NCI-H2196 (cell line): ENCODE data around the gene STK11IP.

Source experiments
- DNase-seq: peaks from one replicate; lab custom pipeline; 2025; ENCODE audit not compliant: unreplicated experiment; lab: John Stamatoyannopoulos, UW

The STK11IP gene

DNA sequence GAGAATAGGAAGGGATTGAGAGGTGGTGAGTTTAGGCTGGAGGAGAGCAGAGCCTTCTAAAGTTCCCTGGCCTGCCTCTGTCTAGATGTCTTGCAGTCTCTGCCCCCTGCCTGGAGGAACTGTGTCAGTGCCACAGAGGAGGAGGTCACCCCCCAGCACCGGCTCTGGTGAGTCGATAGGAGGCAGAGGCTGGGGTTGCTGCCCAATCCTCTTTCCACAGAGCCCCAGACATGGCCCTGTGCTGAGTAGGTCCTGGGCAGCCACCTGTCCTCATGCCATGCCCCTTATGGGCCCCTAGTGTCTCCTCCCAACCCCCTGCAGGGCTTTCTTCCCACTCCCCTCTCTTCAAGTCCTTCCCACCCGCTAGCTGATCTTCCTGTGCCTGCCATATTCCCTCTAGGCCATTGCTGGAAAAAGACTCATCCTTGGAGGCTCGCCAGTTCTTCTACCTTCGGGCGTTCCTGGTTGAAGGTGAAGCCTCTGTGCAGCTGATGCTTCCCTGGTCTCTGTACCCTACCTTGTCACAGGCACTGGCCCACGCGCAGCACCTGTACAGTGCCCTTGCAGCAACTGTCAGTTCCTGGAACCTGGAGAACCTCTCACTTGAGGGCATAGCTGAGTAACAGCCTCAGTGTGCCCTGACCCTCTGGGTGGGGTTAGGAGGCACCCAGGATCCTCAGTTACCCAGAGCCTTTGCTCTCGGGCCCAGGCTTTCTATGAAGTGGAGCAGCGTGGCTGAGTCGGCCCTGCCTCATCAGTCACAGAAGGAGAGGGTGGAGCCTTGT lies 16.6 kb downstream of the STK11IP start:
- DNase-seq = no peak

DNA sequence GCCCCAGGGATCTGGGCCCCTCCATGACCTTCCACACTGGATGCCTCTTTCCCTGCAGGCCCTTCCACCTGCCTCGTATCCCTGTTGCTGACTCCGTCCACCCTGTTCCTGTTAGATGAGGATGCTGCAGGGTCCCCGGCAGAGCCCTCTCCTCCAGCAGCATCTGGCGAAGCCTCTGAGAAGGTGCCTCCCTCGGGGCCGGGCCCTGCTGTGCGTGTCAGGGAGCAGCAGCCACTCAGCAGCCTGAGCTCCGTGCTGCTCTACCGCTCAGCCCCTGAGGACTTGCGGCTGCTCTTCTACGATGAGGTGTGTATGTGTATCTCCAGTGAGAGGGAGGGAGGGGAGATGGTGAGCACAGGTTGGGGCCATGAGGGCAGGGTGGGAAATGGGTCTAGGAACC lies 17.4 kb downstream of the STK11IP start:
- DNase-seq = no peak

DNA sequence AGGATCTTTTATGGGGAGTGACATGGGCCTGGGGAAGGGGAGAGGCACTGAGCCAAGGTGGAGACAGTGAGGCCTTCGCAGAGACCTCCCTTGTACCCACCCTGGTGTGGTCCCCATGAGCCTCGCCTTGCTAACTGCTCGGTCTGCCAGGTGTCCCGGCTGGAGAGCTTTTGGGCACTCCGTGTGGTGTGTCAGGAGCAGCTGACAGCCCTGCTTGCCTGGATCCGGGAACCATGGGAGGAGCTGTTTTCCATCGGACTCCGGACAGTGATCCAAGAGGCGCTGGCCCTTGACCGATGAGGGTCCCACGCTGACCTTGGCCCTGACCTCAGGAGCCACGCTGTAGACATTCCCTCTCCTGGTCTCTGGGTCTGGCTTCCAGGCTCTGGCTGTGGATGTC lies 18.2 kb downstream of the STK11IP start:
- DNase-seq = no peak

DNA sequence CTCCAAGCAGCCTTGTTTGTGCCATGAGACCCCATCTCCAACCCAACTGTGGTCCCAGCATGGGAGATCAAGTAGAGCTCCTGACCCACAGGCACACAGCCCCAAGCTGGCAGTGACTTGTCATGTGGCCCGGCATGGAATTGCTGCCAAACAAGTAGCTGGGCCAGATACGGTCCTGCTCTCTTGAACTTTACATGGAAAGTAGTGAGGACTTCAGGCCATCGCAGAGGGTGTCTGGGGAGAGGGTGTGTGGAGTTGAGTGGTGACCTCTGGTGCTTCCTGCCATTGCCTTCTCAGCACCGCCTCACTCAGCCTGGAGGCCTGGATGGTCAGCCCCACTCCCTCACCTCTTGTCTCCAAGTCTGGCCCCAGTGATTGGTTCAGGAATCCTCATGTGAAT lies 18.9 kb downstream of the STK11IP start:
- DNase-seq = no peak

DNA sequence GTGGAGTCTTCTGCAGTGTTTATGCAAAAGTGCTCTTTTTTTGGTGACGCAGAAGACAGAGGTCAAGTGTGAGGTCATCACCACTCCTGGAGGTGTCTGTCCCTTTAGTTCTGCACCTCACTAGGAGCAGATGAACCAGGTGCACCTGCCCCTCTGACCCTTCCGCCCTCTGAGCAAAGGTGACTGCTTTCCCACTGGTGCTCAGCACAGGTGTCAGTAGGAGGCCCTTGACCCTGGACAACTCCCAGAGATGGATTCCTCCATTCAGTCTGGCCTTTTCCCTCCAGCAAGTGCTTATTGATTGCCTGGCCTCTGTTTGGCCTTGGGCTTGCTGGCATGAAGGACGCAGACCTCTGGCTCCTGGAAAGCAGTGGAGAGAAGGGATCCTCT lies 21.1 kb downstream of the STK11IP start:
- no peak for DNase-seq

DNA sequence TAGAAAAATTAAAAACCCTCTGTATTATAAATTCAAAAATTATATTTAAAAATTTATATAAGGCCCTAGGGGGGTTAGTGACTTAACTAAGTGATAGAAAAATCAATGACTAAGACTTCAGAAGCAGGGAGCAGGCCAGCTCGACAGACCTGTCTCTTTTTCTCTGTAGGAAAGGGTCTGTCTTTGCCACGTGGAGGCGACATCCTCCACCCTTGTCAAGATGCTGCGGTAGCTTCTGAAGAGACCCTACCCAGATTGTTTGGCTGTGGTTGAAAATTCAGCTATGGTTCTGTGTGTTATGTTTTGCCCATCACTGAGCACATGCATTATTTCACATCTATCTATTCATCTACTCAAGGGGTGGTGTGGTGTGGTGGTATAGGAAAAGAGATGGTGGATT lies 21.6 kb downstream of the STK11IP start:
- no peak for DNase-seq

DNA sequence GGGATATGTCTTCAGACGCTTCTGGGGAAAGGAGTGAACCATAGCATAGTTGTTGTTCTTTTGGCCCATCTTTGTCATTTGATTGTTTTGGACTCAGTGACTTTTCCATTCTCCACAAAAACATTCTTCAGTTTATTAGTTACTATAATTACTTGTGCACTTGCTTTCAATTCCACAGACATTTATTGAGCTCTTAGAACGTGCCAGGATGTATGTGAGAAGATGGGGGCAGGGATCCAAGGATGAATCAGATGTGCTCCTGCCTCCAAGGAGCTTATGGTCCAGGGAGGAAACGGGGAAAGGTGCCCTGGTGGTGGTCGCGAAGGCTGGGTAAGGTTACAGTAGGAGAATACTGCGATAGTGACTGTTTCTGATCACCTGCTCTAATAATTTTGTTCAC lies 22.9 kb downstream of the STK11IP start:
- no peak for DNase-seq

DNA sequence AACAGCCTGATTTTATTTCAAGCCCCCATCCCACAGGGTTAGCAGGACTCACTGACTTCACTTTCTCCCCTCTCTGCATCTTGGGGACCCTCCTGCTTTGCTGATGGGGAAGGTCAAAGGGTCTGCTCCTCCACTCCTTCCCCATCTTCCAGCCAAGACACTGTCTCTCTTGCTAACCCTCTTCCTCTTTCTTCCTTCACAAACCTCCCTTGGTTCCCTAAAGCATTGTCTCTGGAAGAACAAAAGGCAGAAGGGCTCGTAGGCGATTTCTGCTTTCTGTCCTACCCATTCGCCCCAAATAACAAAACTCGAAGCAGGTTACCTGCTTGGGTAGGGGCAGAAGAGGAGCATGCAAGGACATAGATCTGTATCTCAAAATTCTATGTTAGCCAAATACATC lies 24.3 kb downstream of the STK11IP start:
- no peak for DNase-seq

DNA sequence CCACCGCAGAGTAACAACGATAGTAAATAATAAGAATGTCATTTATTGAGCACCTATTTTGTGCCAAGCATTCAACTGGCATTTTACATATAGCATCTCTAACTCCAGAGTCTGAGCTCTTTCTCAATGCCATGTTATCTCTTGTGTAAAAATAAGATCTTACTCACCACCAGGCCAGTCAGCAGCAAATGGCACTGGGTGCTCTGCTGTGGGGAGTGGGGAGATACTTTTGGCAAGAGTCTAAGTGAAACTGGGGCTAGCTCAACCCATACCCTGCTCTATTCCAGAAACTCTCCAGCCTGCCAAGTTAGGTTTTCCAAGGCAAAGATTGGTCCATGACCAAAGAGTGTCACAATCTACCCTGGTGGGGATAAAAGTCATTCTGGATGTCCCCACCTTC lies 24.8 kb downstream of the STK11IP start:
- no peak for DNase-seq

DNA sequence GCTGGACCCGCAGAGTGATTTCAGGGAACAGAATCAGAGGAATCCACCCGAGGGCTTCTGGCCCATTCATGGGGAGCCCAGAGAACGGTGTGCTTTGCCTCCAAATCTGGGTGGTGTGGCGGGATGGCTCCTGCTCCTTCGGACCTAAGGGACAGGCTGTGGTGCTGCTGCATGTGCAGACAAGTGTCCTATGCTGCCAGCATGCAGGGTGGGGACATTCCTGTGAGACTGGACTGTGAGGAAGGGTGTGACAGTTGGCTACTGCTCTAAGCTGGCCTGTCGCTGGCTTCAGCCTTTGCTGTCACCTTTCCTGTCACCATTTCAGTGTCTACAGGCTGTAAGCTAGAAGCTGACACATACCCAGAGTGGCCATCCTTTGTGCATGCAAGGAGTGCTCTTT lies 26.9 kb downstream of the STK11IP start:
- DNase-seq = no peak

DNA sequence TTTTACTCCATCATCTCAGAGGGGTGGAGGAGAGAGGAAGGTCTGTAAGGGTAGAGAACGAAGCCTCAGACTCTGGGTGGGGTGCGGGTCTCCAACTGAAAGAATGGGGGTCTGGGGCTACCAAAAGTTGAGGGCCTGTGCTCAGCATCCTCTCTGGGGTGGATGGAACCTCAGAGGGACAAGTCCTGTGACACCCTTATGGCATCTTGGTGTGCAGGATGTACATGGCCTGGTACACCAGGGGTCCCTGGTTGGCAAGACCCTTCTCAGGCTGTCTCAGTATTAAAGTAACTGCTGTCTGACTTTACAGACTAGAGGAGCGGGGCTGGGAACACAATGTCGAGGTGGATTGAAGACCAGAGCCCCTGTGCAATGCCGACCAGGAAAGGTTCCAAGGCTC lies 27.5 kb downstream of the STK11IP start:
- no peak for DNase-seq

DNA sequence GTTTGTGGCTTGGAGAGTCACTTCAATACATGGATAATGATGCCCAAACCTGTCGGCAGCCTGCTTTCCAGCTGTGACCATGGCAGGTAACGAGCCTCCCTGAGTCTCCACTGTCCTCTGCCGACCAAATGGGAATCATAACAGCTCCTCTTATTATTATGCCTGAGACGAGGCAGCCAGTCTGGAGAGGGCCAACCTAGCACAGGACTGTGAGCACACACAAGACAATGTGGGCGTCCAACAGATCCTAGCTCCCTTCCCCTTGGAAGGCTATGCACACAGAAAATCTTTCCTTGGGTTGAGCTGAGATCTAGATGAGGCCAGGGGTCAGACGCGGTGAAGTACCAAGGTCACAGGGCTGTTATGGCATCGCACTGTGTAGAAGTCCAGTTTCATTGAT lies 28.9 kb downstream of the STK11IP start:
- DNase-seq = no peak

DNA sequence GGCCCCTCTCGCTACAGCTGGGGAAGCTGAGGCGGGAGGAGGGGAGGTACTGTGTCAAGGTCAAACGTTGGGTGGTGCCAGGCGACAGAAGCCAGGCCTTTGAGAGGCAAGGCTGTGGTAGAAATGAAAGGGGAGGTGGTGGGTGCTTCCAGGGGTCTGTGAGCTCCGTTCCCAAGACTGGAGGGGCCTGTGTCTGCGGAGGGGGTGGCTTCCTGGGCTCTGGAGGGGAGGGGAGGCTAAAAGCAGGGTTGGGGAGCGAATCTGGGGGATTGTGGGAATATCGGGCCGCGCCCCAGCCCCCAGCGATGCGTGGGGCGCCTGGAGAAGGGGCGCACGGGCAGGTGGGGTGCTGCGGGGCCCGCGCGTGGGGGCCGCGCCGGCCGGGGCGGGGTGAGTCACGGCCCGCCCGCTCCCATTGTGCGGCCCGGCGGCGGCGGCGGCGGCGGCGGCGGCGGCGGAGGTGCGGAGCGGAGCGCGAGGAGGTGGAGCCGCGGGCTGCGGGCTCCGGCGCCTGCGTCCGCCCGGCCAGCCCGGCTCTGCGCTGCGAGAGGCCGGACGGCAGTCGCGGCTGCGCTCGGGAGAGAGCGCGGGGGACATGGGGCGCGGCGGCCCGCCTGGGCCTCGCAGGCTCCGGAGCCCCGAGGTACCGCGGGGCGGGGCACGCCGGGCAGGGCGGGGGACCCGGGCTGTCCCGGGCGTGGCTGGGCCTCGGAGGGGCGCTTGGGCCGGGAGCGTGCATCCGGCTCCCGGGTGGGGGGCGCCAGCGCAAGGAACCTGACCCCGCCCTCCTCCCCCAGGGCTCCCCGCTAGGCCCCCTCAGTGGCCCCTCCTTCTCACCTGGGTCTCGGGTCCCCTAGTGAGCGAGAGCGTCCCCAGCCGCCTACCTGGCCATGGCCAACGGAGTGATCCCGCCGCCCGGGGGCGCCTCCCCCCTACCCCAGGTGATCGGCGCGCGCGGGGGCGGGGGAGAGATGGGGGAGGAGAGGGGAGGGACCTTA lies 29.7 kb downstream of the STK11IP start, which contains the start of gene SLC4A3:
Gene SLC4A3, plus strand, starts transcription at position 528 of the 998 bp plus-strand sequence. Its CDS starts 363 bp downstream, at position 891.
- DNase-seq = peak; percentile 42

DNA sequence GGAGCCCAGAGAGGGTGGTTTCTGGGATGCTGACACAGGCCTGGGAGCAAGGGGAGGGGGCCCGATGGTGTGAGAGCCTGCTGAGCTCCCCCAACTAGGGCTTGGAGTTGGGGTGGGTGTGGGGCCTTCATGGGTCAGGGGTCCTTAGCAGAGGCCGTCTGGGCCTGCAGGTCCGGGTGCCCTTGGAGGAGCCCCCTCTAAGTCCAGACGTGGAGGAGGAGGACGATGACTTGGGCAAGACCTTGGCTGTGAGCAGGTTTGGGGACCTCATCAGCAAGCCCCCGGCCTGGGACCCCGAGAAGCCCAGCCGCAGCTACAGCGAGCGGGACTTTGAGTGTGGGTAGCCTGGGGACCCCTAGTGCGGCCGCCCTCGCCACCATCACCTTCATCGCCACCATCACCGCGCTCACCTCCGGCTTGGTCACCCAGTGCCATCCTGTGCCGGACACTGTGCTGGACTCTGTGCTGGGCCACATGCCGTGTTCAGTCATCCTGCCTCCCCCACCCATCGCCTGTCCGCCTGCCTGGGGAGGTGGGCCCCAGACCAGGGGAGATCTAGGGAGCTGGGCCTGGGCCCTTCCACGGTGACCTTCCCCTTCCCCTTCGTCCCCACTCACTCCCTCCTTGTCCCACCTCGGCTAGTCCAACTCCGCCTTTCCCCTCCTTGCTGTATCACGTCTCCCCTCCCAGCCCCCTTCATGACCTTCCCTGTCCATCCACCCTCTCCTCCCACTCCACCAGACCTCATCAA lies 30.8 kb downstream of the STK11IP start:
- no peak for DNase-seq

DNA sequence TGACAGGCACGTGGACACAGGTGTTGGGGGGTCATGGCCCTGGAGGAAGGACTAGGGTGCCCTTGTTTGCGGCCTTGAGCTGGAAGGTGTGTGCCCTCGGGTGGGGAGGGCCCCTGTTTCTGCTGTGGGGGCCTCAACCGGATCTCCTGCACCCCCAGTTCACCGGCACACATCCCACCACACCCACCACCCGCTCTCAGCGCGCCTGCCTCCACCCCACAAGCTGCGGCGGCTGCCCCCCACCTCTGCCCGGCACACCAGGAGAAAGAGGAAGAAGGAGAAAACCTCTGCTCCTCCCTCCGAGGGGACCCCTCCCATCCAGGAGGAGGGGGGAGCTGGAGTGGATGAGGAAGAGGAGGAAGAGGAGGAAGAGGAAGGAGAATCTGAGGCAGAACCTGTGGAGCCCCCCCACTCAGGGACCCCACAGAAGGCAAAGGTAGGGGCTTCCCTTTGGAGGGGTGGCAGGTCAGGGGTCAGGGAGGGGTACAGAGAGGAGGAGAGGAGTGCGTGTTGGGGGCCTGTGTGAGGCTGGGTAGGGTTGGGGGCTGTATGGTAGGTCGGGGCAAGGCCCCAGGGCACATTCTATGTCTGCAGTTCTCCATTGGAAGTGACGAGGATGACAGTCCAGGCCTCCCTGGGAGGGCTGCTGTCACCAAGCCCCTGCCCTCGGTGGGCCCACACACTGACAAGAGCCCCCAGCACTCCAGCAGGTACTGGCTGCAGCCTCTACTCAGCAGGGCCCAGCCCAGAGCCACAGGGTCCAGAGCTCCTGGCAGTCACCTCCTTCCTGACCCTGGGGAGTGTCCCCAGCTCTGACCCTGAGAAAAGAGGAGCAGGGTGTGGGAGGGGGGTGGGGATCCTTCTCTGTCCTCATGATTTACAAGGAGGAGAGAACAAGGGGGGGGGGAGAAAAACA lies 31.6 kb downstream of the STK11IP start:
- DNase-seq = no peak

DNA sequence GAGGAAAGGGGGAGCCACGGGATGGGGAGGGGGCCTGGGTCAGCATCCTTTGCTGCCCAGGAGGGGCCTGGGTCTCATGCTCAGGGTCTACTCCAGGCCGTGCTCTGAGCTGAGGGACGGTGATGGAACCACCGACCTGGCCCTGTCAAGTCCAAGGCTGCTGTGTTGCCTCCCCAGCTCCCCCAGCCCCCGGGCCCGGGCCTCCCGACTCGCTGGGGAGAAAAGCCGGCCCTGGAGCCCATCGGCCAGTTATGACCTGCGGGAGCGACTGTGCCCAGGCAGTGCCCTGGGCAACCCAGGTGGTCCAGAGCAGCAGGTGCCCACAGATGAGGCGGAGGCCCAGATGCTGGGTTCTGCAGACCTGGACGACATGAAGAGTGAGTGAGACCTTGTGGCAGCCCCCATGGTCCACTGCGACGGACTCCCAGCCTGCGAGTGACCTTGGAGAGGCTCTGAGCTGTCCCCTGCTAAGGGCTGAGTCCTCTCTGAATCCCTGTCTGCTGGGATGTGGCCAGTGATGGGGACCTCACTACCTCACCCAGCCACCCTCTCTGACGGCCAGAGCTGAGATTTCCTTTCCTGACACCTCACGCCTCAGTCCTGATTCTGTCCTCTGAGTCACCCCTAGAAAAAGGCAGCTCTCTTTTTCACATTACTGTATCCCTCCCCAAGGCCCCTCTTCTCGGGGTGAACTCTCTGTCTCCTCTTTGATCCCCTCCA lies 32.5 kb downstream of the STK11IP start:
- no peak for DNase-seq

DNA sequence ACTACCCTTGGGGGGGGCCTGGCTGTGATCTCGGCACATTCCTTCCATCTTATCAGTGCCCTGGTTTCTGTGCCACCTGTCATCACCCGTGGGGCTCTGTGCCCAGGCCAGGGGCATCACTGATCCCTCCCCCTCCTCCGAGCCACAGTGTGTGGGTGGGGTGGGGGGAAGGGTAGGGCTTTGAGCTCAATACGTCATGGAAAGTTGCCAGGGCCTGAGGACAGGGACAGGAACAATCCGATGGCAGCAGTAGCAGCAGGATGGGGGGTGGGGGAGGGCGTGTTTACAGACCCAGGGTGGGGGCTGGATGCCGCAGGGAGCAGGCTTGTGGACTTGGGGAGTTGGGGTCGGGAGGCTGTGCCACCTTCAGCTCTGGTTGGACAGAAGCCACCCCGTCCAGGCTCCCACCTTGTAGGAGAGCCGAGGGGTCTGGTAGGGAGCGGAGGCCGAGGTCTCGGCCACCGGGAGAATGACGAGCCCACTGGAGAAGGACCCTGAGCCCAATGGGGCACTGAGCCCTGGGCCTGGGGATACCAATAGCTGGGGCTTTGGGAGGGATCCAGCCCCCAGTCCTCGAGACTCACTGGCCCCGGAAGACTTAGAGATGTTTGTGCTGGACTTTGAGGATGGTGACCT lies 33.2 kb downstream of the STK11IP start:
- DNase-seq = no peak

DNA sequence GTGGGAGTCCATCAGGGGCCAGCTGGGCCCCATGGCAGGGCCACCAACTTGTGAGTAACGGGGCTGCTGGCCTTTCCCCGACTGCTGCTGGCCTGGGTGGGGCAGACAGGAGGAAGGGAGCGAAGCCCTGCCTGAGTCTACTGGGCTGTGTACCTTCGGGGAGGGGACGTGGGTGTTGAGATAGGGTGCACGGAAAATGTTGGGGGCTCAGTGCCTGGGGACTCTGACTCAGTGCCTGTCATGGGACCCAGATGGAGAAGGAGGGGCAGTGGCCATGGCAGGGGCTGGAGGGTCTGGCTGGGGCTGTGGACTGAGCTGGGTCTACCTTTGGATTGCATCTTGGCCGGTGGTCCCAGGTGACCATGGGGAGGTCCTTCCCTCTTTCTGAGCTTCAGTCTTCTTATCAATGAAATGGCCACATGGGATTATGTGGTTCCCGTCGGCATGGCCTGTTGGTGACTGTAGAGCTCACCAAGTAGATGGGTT lies 33.8 kb downstream of the STK11IP start:
- DNase-seq = no peak
